ENCODE measurements around the gene AP4M1. TPM values are rescaled to one million over a fixed set of nuclear protein-coding genes. Genes with fewer than 3 reads are reported as not detected.

AP4M1 gene
- total and polyA plus RNA-seq, 10 of the 15 experiments (the other 5 are each of a cell fraction or from before 2014, with no cell fraction given), result 0.77 to 16.1 (median 13.0) TPM

GRCh38 chr7:100081535-100082102, 19.8 kb upstream of the AP4M1 start, which contains the start of gene ZNF3 (continued):
- no peak for TF ChIP-seq E4F1 (IDR thresholded peaks at IDR 0.05; ENCODE audit: borderline replicate concordance, partially characterized antibody)
- peak; percentile 74; the same call in 1 of the 2 replicates for TF ChIP-seq TAF1 (IDR thresholded peaks at IDR 0.05; ENCODE audit: borderline replicate concordance, low read depth, low read length)
- peak; percentile 82 for TF ChIP-seq MYC (IDR thresholded peaks at IDR 0.05; ENCODE audit: insufficient read depth, insufficient read length, insufficient replicate concordance, low read length, severe bottlenecking)
- TF ChIP-seq BRCA1 (IDR thresholded peaks at IDR 0.05; ENCODE audit: low read depth, low read length), result no peak
- TF ChIP-seq CEBPB (IDR thresholded peaks at IDR 0.05; ENCODE audit: borderline replicate concordance in 1 of 2, low read depth in 2 of 2, low read length in 2 of 2), result no peak
- no peak for TF ChIP-seq NFXL1 (IDR thresholded peaks at IDR 0.05; ENCODE audit: borderline replicate concordance)
- TF ChIP-seq CHD2 (IDR thresholded peaks at IDR 0.05; ENCODE audit: borderline replicate concordance, low read depth, low read length), result peak; percentile 79; the same call in 1 of the 2 replicates
- no peak for TF ChIP-seq PAX8 (IDR thresholded peaks at IDR 0.05)
- TF ChIP-seq CHD1 (IDR thresholded peaks at IDR 0.05; ENCODE audit: low read depth, low read length), result no peak; the same call in 1 of the 2 replicates
- TF ChIP-seq TBL1XR1 (IDR thresholded peaks at IDR 0.05; ENCODE audit: low read depth, low read length), result peak; percentile 77; the same call in 1 of the 2 replicates
- peak; percentile 72 for TF ChIP-seq SP1 (IDR thresholded peaks at IDR 0.05; ENCODE audit: low read depth, low read length)
- peak; percentile 70 for TF ChIP-seq YY1 (IDR thresholded peaks at IDR 0.05; ENCODE audit: low read depth, low read length)
- peak; percentile 100 for TF ChIP-seq BACH1 (IDR thresholded peaks at IDR 0.05; ENCODE audit: borderline replicate concordance)
- no peak; the same call in 1 of the 2 replicates for TF ChIP-seq RAD51 (IDR thresholded peaks at IDR 0.05)
